Liver (tissue), 9 donors: Measurements from ENCODE around the gene TAL1. TPM values are rescaled to one million over a fixed set of nuclear protein-coding genes. Genes with fewer than 3 reads are reported as not detected.

Experiments
- DNase-seq: peaks from one replicate; pipeline ENCODE4 v3.0.0-alpha.2; 2017; ENCODE audit warnings: low spot score
- H3K27ac ChIP-seq, 2 donors: one replicate each; pipeline ENCODE4 v1.7.0; 2013; ENCODE audit warnings: inconsistent platforms in 2 of 2, low read length in 2 of 2, control low read depth in 1 of 2, low read depth in 1 of 2, mild to moderate bottlenecking in 1 of 2
- H3K27me3 ChIP-seq, 4 donors: one replicate each; pipeline versions ENCODE4 v1.6.1 to v1.7.0; 2013; ENCODE audit warnings: low read length in 3 of 4, inconsistent platforms in 1 of 4, mild to moderate bottlenecking in 1 of 4, moderate library complexity in 1 of 4; ENCODE audit not compliant: control insufficient read depth in 4 of 4, insufficient read depth in 4 of 4
- H3K36me3 ChIP-seq, 4 donors: one replicate each; pipeline versions ENCODE4 v1.6.1 to v1.7.0; 2013; ENCODE audit warnings: low read length in 3 of 4, mild to moderate bottlenecking in 3 of 4, low read depth in 1 of 4, moderate library complexity in 1 of 4; ENCODE audit not compliant: control insufficient read depth in 4 of 4, insufficient read depth in 3 of 4
- H3K4me1 ChIP-seq, 4 donors: one replicate each; pipeline versions ENCODE4 v1.6.1 to v1.7.0; 2013; ENCODE audit warnings: low read length in 3 of 4, mild to moderate bottlenecking in 3 of 4, moderate library complexity in 1 of 4; ENCODE audit not compliant: control insufficient read depth in 4 of 4, insufficient read depth in 4 of 4
- H3K4me3 ChIP-seq, 3 donors: one replicate each; pipeline versions ENCODE4 v1.6.1 to v1.7.0; 2013; ENCODE audit warnings: low read length in 3 of 3, control low read depth in 1 of 3, low read depth in 1 of 3, mild to moderate bottlenecking in 1 of 3
- H3K9ac ChIP-seq, 2 donors: one replicate each; pipeline ENCODE4 v1.7.0; 2013; ENCODE audit warnings: low read length in 2 of 2, mild to moderate bottlenecking in 2 of 2, moderate library complexity in 2 of 2, control low read depth in 1 of 2, low read depth in 1 of 2
- H3K9me3 ChIP-seq, 4 donors: one replicate each; pipeline versions ENCODE4 v1.6.1 to v1.7.0; 2013; ENCODE audit warnings: low read length in 3 of 4; ENCODE audit not compliant: control insufficient read depth in 4 of 4
- EGR1 ChIP-seq, 2 donors: IDR thresholded peaks; 2 replicates each; pipeline ENCODE4 v1.6.1; 2016 to 2018; ENCODE audit warnings: antibody characterized with exemption in 2 of 2, low read depth in 2 of 2
- FOXA1 ChIP-seq: IDR thresholded peaks from 2 replicates; pipeline ENCODE4 v1.6.1; 2016; ENCODE audit warnings: antibody characterized with exemption
- FOXA2 ChIP-seq: IDR thresholded peaks from 2 replicates; pipeline ENCODE4 v1.6.1; 2016; ENCODE audit warnings: antibody characterized with exemption
- GABPA ChIP-seq, 2 donors: IDR thresholded peaks in 1 of 2; conservative IDR thresholded peaks in 1 of 2; 2 replicates each; pipeline ENCODE4 v1.6.1; 2016; ENCODE audit warnings: antibody characterized with exemption in 2 of 2, mild to moderate bottlenecking in 1 of 2, moderate library complexity in 1 of 2
- HNF4A ChIP-seq, 2 donors: conservative IDR thresholded peaks; 2 replicates each; pipeline ENCODE4 v1.6.1; 2016; ENCODE audit warnings: antibody characterized with exemption in 2 of 2, mild to moderate bottlenecking in 2 of 2
- HNF4G ChIP-seq: IDR thresholded peaks from 2 replicates; pipeline ENCODE4 v1.6.1; 2016; ENCODE audit warnings: antibody characterized with exemption
- JUND ChIP-seq, 2 donors: IDR thresholded peaks; 2 replicates each; pipeline ENCODE4 v1.6.1; 2016; ENCODE audit warnings: antibody characterized with exemption in 2 of 2
- NR2F2 ChIP-seq: IDR thresholded peaks from 2 replicates; pipeline ENCODE4 v1.6.1; 2016; ENCODE audit warnings: antibody characterized with exemption
- RAD21 ChIP-seq, 2 donors: IDR thresholded peaks; 2 replicates each; pipeline ENCODE4 v1.6.1; 2016; ENCODE audit warnings: antibody characterized with exemption in 2 of 2, mild to moderate bottlenecking in 2 of 2
- RXRA ChIP-seq, 2 donors: IDR thresholded peaks; 2 replicates each; pipeline ENCODE4 v1.6.1; 2017 to 2018; ENCODE audit warnings: antibody characterized with exemption in 2 of 2, mild to moderate bottlenecking in 1 of 2
- SP1 ChIP-seq: IDR thresholded peaks from 2 replicates; pipeline ENCODE4 v1.6.1; 2018; ENCODE audit warnings: antibody characterized with exemption, mild to moderate bottlenecking
- TAF1 ChIP-seq: conservative IDR thresholded peaks from 2 replicates; pipeline ENCODE4 v1.6.1; 2016; ENCODE audit warnings: antibody characterized with exemption, mild to moderate bottlenecking
- YY1 ChIP-seq: IDR thresholded peaks from 2 replicates; pipeline ENCODE4 v1.6.1; 2016; ENCODE audit warnings: antibody characterized with exemption, mild to moderate bottlenecking
- WGBS: extraction: QIAGEN DNeasy Blood & Tissue Kit; methylation state at CpG from one replicate; pipeline ENCODE4 v1.1.7; 2013; 5-methylcytosine and 5-hydroxymethylcytosine counted together
- polyA plus RNA-seq, 2 donors: library from polyadenylated mRNA; stranded (reverse) in 1 of 2; unstranded in 1 of 2; fragments of 200-250 nt in 1 of 2; fragments of >200 nt in 1 of 2; fragmentation: Nextera tagmentation in 1 of 2; extraction: Ambion mirVana in 1 of 2; gene quantifications; one replicate each; pipeline versions ENCODE4 v1.2.1 to v1.2.3, GENCODE V29; 2013 to 2015
- total RNA-seq, 2 donors: library from RNA; depleted of rRNA; stranded (reverse); fragments of >200 nt; gene quantifications; one replicate each; pipeline ENCODE4 v1.2.3, GENCODE V29; 2014
- TF ChIP-seq, protein P1 (sequence below): IDR thresholded peaks from 2 replicates; pipeline ENCODE4 v1.6.1; 2016; ENCODE audit warnings: antibody characterized with exemption
- TF ChIP-seq, protein P2 (sequence below): fragments of 150-350 bp; IDR thresholded peaks from 2 replicates; pipeline ENCODE4 v1.5.1; 2017; ENCODE audit warnings: improper control_type of control experiment, low read depth, low read length; ENCODE audit not compliant: missing input control
- TF ChIP-seq, protein P3 (sequence below): IDR thresholded peaks from 2 replicates; pipeline ENCODE4 v1.6.1; 2016; ENCODE audit warnings: antibody characterized with exemption
- TF ChIP-seq, protein P4 (sequence below): IDR thresholded peaks from 2 replicates; pipeline ENCODE4 v1.6.1; 2016; ENCODE audit warnings: antibody characterized with exemption, mild to moderate bottlenecking
- donor health status: healthy.
- donor health status: healthy.
- donor health status: healthy.
- donor health status: healthy.
- donor health status: healthy.

The TAL1 gene
- total and polyA plus RNA-seq, 4 donors, result 0.79 to 184 (median 2.3) TPM

DNA sequence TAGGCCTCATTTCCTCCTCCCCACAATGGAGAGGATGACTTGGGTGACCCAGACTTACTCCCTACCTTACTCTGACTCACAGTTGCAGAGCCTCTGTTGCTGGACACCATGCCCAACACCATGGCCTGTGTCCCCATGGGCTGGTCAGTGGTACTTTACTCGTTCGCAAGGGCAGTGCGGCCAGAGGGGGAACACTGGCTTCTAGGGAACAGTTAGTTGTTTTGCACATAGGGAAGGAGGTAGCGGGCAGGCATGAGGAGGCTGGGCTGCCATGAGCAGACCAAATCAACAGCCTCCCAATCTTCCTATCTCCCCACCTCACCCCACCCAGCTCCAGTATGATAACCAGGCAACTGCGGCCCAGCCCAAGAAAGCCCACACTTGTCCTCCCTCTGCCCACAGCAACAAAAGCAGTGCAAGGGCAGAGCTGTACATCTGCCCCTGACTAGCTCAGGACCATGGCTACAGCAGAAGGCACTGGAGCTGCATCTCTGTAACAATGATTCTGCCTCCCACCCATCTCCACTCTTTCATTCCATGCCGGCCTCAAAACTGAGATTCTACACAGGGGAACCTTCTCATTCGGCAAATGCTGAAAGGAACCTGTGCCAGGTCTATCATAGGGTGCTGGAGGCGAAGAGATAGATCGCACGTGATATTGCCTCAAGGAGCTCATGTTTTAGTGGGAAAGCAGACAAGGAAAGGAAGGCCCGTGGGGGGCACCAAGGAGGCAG lies 18.6 kb downstream of the TAL1 start:
- no peak overlapping the region for H3K9ac ChIP-seq
- no peaks in the 10 kb centered on the region for H3K36me3 ChIP-seq
- H3K9me3 ChIP-seq, result no peaks in the 10 kb centered on the region
- peaks cover 0 to 3% (median 0%) of the 10 kb centered on the region in 4 donors for H3K27me3 ChIP-seq
- peak; percentile 52 for DNase-seq
- no peak overlapping the region for H3K27ac ChIP-seq
- no peak overlapping the region for H3K4me3 ChIP-seq
- H3K4me1 ChIP-seq, result no peaks in the 10 kb centered on the region
- TF ChIP-seq YY1, result no peak
- TF ChIP-seq, protein P1, sequence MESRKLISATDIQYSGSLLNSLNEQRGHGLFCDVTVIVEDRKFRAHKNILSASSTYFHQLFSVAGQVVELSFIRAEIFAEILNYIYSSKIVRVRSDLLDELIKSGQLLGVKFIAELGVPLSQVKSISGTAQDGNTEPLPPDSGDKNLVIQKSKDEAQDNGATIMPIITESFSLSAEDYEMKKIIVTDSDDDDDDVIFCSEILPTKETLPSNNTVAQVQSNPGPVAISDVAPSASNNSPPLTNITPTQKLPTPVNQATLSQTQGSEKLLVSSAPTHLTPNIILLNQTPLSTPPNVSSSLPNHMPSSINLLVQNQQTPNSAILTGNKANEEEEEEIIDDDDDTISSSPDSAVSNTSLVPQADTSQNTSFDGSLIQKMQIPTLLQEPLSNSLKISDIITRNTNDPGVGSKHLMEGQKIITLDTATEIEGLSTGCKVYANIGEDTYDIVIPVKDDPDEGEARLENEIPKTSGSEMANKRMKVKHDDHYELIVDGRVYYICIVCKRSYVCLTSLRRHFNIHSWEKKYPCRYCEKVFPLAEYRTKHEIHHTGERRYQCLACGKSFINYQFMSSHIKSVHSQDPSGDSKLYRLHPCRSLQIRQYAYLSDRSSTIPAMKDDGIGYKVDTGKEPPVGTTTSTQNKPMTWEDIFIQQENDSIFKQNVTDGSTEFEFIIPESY, result no peak
- no peak for TF ChIP-seq FOXA1
- no peak for TF ChIP-seq EGR1 (IDR thresholded peaks at IDR 0.05; ENCODE audit: low read depth in 2 of 2)
- TF ChIP-seq HNF4G, result no peak
- no peak for TF ChIP-seq HNF4A (conservative IDR thresholded peaks at IDR 0.05)
- TF ChIP-seq NR2F2, result no peak
- no peak for TF ChIP-seq SP1
- no peak for TF ChIP-seq RXRA (IDR thresholded peaks at IDR 0.05)
- no peak for TF ChIP-seq GABPA (IDR thresholded peaks at IDR 0.05 in 1 of 2, conservative IDR thresholded peaks at IDR 0.05 in 1 of 2)
- TF ChIP-seq, protein P2, sequence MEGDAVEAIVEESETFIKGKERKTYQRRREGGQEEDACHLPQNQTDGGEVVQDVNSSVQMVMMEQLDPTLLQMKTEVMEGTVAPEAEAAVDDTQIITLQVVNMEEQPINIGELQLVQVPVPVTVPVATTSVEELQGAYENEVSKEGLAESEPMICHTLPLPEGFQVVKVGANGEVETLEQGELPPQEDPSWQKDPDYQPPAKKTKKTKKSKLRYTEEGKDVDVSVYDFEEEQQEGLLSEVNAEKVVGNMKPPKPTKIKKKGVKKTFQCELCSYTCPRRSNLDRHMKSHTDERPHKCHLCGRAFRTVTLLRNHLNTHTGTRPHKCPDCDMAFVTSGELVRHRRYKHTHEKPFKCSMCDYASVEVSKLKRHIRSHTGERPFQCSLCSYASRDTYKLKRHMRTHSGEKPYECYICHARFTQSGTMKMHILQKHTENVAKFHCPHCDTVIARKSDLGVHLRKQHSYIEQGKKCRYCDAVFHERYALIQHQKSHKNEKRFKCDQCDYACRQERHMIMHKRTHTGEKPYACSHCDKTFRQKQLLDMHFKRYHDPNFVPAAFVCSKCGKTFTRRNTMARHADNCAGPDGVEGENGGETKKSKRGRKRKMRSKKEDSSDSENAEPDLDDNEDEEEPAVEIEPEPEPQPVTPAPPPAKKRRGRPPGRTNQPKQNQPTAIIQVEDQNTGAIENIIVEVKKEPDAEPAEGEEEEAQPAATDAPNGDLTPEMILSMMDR, result no peak
- no peak for TF ChIP-seq RAD21 (IDR thresholded peaks at IDR 0.05)
- no peak for TF ChIP-seq JUND (IDR thresholded peaks at IDR 0.05)
- TF ChIP-seq TAF1, result no peak
- no peak for TF ChIP-seq FOXA2
- TF ChIP-seq, protein P3, sequence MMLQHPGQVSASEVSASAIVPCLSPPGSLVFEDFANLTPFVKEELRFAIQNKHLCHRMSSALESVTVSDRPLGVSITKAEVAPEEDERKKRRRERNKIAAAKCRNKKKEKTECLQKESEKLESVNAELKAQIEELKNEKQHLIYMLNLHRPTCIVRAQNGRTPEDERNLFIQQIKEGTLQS, result no peak
- TF ChIP-seq, protein P4, sequence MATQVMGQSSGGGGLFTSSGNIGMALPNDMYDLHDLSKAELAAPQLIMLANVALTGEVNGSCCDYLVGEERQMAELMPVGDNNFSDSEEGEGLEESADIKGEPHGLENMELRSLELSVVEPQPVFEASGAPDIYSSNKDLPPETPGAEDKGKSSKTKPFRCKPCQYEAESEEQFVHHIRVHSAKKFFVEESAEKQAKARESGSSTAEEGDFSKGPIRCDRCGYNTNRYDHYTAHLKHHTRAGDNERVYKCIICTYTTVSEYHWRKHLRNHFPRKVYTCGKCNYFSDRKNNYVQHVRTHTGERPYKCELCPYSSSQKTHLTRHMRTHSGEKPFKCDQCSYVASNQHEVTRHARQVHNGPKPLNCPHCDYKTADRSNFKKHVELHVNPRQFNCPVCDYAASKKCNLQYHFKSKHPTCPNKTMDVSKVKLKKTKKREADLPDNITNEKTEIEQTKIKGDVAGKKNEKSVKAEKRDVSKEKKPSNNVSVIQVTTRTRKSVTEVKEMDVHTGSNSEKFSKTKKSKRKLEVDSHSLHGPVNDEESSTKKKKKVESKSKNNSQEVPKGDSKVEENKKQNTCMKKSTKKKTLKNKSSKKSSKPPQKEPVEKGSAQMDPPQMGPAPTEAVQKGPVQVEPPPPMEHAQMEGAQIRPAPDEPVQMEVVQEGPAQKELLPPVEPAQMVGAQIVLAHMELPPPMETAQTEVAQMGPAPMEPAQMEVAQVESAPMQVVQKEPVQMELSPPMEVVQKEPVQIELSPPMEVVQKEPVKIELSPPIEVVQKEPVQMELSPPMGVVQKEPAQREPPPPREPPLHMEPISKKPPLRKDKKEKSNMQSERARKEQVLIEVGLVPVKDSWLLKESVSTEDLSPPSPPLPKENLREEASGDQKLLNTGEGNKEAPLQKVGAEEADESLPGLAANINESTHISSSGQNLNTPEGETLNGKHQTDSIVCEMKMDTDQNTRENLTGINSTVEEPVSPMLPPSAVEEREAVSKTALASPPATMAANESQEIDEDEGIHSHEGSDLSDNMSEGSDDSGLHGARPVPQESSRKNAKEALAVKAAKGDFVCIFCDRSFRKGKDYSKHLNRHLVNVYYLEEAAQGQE, result no peak
- 67% methylated on average over 11 of the region's 11 CpGs for WGBS
